ENCODE data around the gene LRRC36. TPM values are rescaled to one million over a fixed set of nuclear protein-coding genes. Genes with fewer than 3 reads are reported as not detected.

LRRC36 gene
- total and polyA plus RNA-seq, 9 of the 15 experiments (the other 6 are each of a cell fraction or from before 2014, with no cell fraction given): 0.09 to 0.40 (median 0.17) TPM; not detected in 1

- TF ChIP-seq ETS1 (conservative IDR thresholded peaks at IDR 0.05; ENCODE audit: control insufficient read depth, low read depth, low read length) (peak; percentile 49; the same call in 1 of the 2 replicates), ERF (CRISPR knock-in tag; IDR thresholded peaks at IDR 0.05) (no peak), ELF1 (tag; IDR thresholded peaks at IDR 0.05) (no peak), MYC (IDR thresholded peaks at IDR 0.05; ENCODE audit: low read depth, low read length) (peak; percentile 20; the same call in 1 of the 2 replicates), MYC (CRISPR knock-in tag; IDR thresholded peaks at IDR 0.05; ENCODE audit: borderline replicate concordance, low read depth) (no peak), ZNF609 (CRISPR knock-in tag; IDR thresholded peaks at IDR 0.05; ENCODE audit: borderline replicate concordance) (no peak), GATAD2A (IDR thresholded peaks at IDR 0.05) (no peak), SMARCB1 (IDR thresholded peaks at IDR 0.05; ENCODE audit: insufficient read length, low read depth) (no peak), HDAC1 (IDR thresholded peaks at IDR 0.05) (peak in 1 of 2 experiments; percentile 58; a peak in 1 of 4 replicates), PPARD (CRISPR knock-in tag; IDR thresholded peaks at IDR 0.05) (no peak), ID3 (CRISPR knock-in tag; IDR thresholded peaks at IDR 0.05) (no peak), ID3 (tag; IDR thresholded peaks at IDR 0.05) (no peak), CEBPG (CRISPR knock-in tag; IDR thresholded peaks at IDR 0.05) (no peak), CEBPG (tag; conservative IDR thresholded peaks at IDR 0.05 in 1 of 2, IDR thresholded peaks at IDR 0.05 in 1 of 2) (no peak), FOXK1 (CRISPR knock-in tag; IDR thresholded peaks at IDR 0.05; ENCODE audit: borderline replicate concordance) (no peak), ZNF764 (CRISPR knock-in tag; IDR thresholded peaks at IDR 0.05; ENCODE audit: low read depth) (no peak), PHF8 (IDR thresholded peaks at IDR 0.05; ENCODE audit: borderline replicate concordance, low read length) (peak; percentile 12; the same call in 1 of the 2 replicates), TCF15 (CRISPR knock-in tag; IDR thresholded peaks at IDR 0.05) (no peak), ELF4 (CRISPR knock-in tag; IDR thresholded peaks at IDR 0.05) (no peak), PHB2 (IDR thresholded peaks at IDR 0.05; ENCODE audit: low read depth) (no peak), ZNF316 (IDR thresholded peaks at IDR 0.05) (no peak)
These were observed 69.8 kb downstream of the LRRC36 start (continued) for GRCh38 chr16:67396159-67397035.

Measured in K562 (cell line).